Neural cell (in vitro differentiated cells): Measurements from ENCODE around the gene AKR1C1.
"Not testable (repeated sequence)": the region's sequence is repeated elsewhere in the genome, so short reads cannot be mapped to it uniquely, and the experiment has no call there.

Experiments used
- CTCF ChIP-seq: fragments of 450-650 bp; IDR thresholded peaks from 2 replicates; pipeline ENCODE4 v1.5.1; 2014; ENCODE audit warnings: antibody characterized with exemption, mild to moderate bottlenecking, moderate library complexity; ENCODE audit not compliant: poor library complexity, severe bottlenecking
- EP300 ChIP-seq: fragments of 450-650 bp; conservative IDR thresholded peaks from 2 replicates; pipeline ENCODE4 v1.6.1; 2014; ENCODE audit warnings: antibody characterized with exemption, mild to moderate bottlenecking, moderate library complexity; ENCODE audit not compliant: poor library complexity, severe bottlenecking
- POLR2AphosphoS5 ChIP-seq: IDR thresholded peaks from 2 replicates; pipeline ENCODE4 v1.6.1; 2012
- RAD21 ChIP-seq: fragments of 450-650 bp; conservative IDR thresholded peaks from 2 replicates; pipeline ENCODE4 v1.6.1; 2014; ENCODE audit warnings: antibody characterized with exemption, mild to moderate bottlenecking, moderate library complexity
- REST ChIP-seq: IDR thresholded peaks from 2 replicates; pipeline ENCODE4 v1.6.1; 2012; ENCODE audit warnings: borderline replicate concordance

- not testable (repeated sequence) for TF ChIP-seq CTCF, REST, POLR2AphosphoS5, EP300, RAD21
Measured at GRCh38 chr10:5004501-5004900, 41.3 kb downstream of the AKR1C1 start.
